K562 (cell line): Measurements from ENCODE around the gene ZP1. TPM values are rescaled to one million over a fixed set of nuclear protein-coding genes. Genes with fewer than 3 reads are reported as not detected.

ENCODE experiments used
- BRF2 ChIP-seq: IDR thresholded peaks from 3 replicates; pipeline ENCODE4 v1.6.1; 2011; ENCODE audit warnings: borderline replicate concordance, mild to moderate bottlenecking; ENCODE audit not compliant: insufficient read length, insufficient read depth
- CAMTA2 ChIP-seq: fragments of 250-450 bp; sonication (Bioruptor Pico); conservative IDR thresholded peaks from 2 replicates; pipeline ENCODE4 v1.5.1; 2022
- ELF1 ChIP-seq: fragments of 200-800 bp; sonication (Bioruptor generic); IDR thresholded peaks from 2 replicates; pipeline ENCODE4 v1.6.1; 2016; ENCODE audit warnings: missing genetic modification characterization, missing compliant biosample characterization
- HMG20A ChIP-seq: fragments of 450-650 bp; formaldehyde crosslinking; conservative IDR thresholded peaks from 2 replicates; pipeline ENCODE4 v1.4.0; 2020; ENCODE audit warnings: mild to moderate bottlenecking, mixed read lengths
- IRF9 ChIP-seq: fragments of 450-650 bp; IDR thresholded peaks from 2 replicates; pipeline ENCODE4 v1.6.1; 2016; ENCODE audit warnings: missing biosample characterization, missing genetic modification characterization
- KLF1 ChIP-seq: fragments of 450-650 bp; IDR thresholded peaks from 2 replicates; pipeline ENCODE4 v1.6.1; 2016; ENCODE audit warnings: missing genetic modification characterization, missing compliant biosample characterization
- NR3C1 ChIP-seq: sonication (generic); formaldehyde crosslinking; IDR thresholded peaks from 2 replicates; pipeline ENCODE4 v1.8.1; 2022; ENCODE audit warnings: missing genetic modification reagents
- SIRT6 ChIP-seq: IDR thresholded peaks from one replicate; pipeline ENCODE4 v1.6.1; 2012; ENCODE audit warnings: low read depth, mild to moderate bottlenecking, control low read depth, inconsistent platforms, low read length, moderate library complexity
- SREBF1 ChIP-seq: fragments of 150-350 bp; IDR thresholded peaks from 2 replicates; pipeline ENCODE4 v1.6.1; 2014; ENCODE audit warnings: antibody characterized with exemption, low read depth, low read length, borderline replicate concordance
- TRIM28 ChIP-seq: fragments of 450-650 bp; IDR thresholded peaks from 2 replicates; pipeline ENCODE4 v1.6.1; 2017
- YY1 ChIP-seq, 3 experiments: IDR thresholded peaks; 2 replicates each; pipeline ENCODE4 v1.6.1; 2011; ENCODE audit warnings: low read length in 2 of 3, mild to moderate bottlenecking in 2 of 3, moderate library complexity in 2 of 3, borderline replicate concordance in 1 of 3, control low read depth in 1 of 3, low read depth in 1 of 3; ENCODE audit not compliant: insufficient read depth in 3 of 3, insufficient replicate concordance in 2 of 3, control insufficient read depth in 1 of 3, insufficient read length in 1 of 3; ENCODE audit errors: extremely low read depth in 1 of 3
- ZBTB49 ChIP-seq: sonication (generic); formaldehyde crosslinking; IDR thresholded peaks from 2 replicates; pipeline ENCODE4 v1.8.0; 2022; ENCODE audit warnings: missing genetic modification reagents, mild to moderate bottlenecking, borderline replicate concordance
- ZEB2 ChIP-seq: fragments of 450-650 bp; IDR thresholded peaks from 2 replicates; pipeline ENCODE4 v1.6.1; 2016
- ZFP36 ChIP-seq: fragments of 150-350 bp; IDR thresholded peaks from 2 replicates; pipeline ENCODE4 v1.6.1; 2018; ENCODE audit warnings: low read length, low read depth; ENCODE audit not compliant: partially characterized antibody
- polyA plus RNA-seq, 8 experiments: library from polyadenylated mRNA; depleted of rRNA in 4 of 8; stranded (reverse) in 5 of 8; unstranded in 3 of 8; fragments of >200 nt; fragmentation: Nextera tagmentation in 2 of 8; fragmentation: Illumina TruSeq in 1 of 8; extraction: Ambion mirVana in 2 of 8; extraction: Trizol in 1 of 8; gene quantifications; 2 replicates each; pipeline versions ENCODE4 v1.2.1 to v1.2.3, GENCODE V29; 2011 to 2014; ENCODE audit warnings: inconsistent platforms in 1 of 8, missing spikeins in 1 of 8
- total RNA-seq, 7 experiments: library from RNA; depleted of rRNA in 6 of 7; stranded (reverse); fragments of >200 nt in 6 of 7; fragmentation: Illumina TruSeq in 2 of 7; extraction: Trizol in 2 of 7; gene quantifications; 2 replicates each; pipeline versions ENCODE4 v1.2.1 to v1.2.3, GENCODE V29; 2011 to 2021; ENCODE audit warnings: low replicate concordance in 1 of 7
- TF ChIP-seq, protein P1 (sequence below): fragments of 250-450 bp; sonication (Bioruptor Pico); IDR thresholded peaks from 2 replicates; pipeline ENCODE4 v1.9.0; 2021; ENCODE audit warnings: mild to moderate bottlenecking, inconsistent platforms
- TF ChIP-seq, protein P2 (sequence below): fragments of 250-450 bp; sonication (Bioruptor Pico); IDR thresholded peaks from 2 replicates; pipeline ENCODE4 v1.6.1; 2021; ENCODE audit warnings: mild to moderate bottlenecking
- TF ChIP-seq, protein P3 (sequence below): IDR thresholded peaks from 2 replicates; pipeline ENCODE4 v1.6.1; 2012; ENCODE audit warnings: low read depth, low read length, improper control_type of control experiment, borderline replicate concordance

Gene ZP1
- total and polyA plus RNA-seq, 9 of the 15 experiments (the other 6 are each of a cell fraction or from before 2014, with no cell fraction given), result 0.11 to 0.15 TPM; not detected in 7

DNA sequence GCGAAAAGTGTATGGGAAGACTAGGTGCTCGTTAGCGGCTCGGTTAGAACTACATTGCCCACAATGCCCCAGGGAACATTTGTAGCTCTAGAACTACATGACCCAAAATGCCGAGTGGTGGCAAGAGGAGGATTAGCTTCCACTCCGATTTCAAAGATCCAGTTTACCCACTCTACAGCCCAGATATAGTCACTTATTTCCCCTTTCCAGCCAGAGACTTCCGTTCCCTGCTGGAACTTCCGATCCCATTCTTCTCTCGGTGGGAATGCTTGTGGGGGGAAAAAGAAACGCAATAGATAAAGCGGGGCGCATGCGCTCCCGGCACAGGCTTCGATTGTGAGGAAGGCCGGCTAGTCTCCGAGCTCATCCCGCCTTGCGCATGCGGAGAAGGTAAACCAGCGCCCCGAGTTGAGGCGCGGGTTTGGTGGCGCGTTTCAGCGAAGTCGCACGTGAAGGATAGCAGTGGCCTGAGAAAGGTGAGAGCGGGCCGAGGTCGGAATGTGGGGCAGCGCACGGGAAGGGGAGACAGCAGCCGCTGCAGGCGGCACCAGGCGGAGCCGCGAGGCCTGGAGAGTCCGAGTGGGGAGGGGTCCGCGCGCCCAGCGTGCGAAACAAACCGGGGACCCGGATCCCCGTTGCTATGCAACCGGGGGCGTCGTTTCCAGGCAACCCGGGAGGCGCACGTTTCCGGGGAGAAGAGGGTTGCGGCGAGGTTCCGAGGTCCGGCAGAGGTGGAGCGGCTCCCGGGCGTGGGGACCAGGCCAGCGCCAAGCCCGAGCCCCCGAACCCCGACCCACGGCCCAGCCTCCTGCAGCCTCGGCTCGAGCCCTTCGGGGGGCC lies 46.7 kb downstream of the ZP1 start, which contains the start of gene TMEM109 (continued):
- TF ChIP-seq IRF9 (tag) (no peak), ZBTB49 (CRISPR knock-in tag) (no peak), TRIM28 (no peak), YY1 (IDR thresholded peaks at IDR 0.05; ENCODE audit: borderline replicate concordance in 1 of 3, control insufficient read depth in 1 of 3, extremely low read depth in 1 of 3, insufficient read depth in 3 of 3, insufficient read length in 1 of 3, insufficient replicate concordance in 2 of 3, low read depth in 1 of 3, low read length in 2 of 3) (no peak), NR3C1 (CRISPR knock-in tag) (no peak), CAMTA2 (CRISPR knock-in tag) (no peak), BRF2 (no peak), SIRT6 (no peak), ZFP36 (no peak), ZEB2 (no peak), HMG20A (CRISPR knock-in tag) (no peak), KLF1 (tag) (no peak), SREBF1 (no peak), ELF1 (tag) (no peak)
- TF ChIP-seq, protein P1, sequence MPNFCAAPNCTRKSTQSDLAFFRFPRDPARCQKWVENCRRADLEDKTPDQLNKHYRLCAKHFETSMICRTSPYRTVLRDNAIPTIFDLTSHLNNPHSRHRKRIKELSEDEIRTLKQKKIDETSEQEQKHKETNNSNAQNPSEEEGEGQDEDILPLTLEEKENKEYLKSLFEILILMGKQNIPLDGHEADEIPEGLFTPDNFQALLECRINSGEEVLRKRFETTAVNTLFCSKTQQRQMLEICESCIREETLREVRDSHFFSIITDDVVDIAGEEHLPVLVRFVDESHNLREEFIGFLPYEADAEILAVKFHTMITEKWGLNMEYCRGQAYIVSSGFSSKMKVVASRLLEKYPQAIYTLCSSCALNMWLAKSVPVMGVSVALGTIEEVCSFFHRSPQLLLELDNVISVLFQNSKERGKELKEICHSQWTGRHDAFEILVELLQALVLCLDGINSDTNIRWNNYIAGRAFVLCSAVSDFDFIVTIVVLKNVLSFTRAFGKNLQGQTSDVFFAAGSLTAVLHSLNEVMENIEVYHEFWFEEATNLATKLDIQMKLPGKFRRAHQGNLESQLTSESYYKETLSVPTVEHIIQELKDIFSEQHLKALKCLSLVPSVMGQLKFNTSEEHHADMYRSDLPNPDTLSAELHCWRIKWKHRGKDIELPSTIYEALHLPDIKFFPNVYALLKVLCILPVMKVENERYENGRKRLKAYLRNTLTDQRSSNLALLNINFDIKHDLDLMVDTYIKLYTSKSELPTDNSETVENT (CRISPR knock-in tag), result no peak
- TF ChIP-seq, protein P2, sequence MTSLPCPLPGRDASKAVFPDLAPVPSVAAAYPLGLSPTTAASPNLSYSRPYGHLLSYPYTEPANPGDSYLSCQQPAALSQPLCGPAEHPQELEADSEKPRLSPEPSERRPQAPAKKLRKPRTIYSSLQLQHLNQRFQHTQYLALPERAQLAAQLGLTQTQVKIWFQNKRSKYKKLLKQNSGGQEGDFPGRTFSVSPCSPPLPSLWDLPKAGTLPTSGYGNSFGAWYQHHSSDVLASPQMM (CRISPR knock-in tag), result no peak
- TF ChIP-seq, protein P3, sequence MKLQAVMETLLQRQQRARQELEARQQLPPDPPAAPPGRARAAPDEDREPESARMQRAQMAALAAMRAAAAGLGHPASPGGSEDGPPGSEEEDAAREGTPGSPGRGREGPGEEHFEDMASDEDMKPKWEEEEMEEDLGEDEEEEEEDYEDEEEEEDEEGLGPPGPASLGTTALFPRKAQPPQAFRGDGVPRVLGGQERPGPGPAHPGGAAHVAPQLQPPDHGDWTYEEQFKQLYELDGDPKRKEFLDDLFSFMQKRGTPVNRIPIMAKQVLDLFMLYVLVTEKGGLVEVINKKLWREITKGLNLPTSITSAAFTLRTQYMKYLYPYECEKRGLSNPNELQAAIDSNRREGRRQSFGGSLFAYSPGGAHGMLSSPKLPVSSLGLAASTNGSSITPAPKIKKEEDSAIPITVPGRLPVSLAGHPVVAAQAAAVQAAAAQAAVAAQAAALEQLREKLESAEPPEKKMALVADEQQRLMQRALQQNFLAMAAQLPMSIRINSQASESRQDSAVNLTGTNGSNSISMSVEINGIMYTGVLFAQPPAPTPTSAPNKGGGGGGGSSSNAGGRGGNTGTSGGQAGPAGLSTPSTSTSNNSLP, result no peak
